Lung (tissue), 12 donors: ENCODE results near the gene C16orf54. TPM values are rescaled to one million over a fixed set of nuclear protein-coding genes. Genes with fewer than 3 reads are reported as not detected.
"Not testable (repeated sequence)": the region's sequence is repeated elsewhere in the genome, so short reads cannot be mapped to it uniquely, and the experiment has no call there.

Source experiments
- ATAC-seq: fragments of 200-7000 bp; cut with Tn5 transposase; one replicate; pipeline ENCODE4 v1.9.1; 2020; ENCODE audit warnings: moderate number of reproducible peaks; ENCODE audit not compliant: insufficient read depth, low FRiP score
- DNase-seq, 3 donors: peaks; one replicate each; pipeline ENCODE4 v3.0.0-alpha.2; 2013 to 2017
- H3K27ac ChIP-seq, 2 donors: one replicate each; pipeline ENCODE4 v1.5.1; 2013; ENCODE audit warnings: mild to moderate bottlenecking in 2 of 2, moderate library complexity in 2 of 2, control low read depth in 1 of 2, inconsistent platforms in 1 of 2, low read depth in 1 of 2, low read length in 1 of 2
- H3K27me3 ChIP-seq, 3 donors: one replicate each; pipeline ENCODE4 v1.5.1; 2013; ENCODE audit warnings: low read length in 2 of 3; ENCODE audit not compliant: control insufficient read depth in 3 of 3, insufficient read depth in 3 of 3
- H3K36me3 ChIP-seq, 4 donors: one replicate each; pipeline ENCODE4 v1.5.1; 2013; ENCODE audit warnings: low read length in 4 of 4, mild to moderate bottlenecking in 1 of 4, moderate library complexity in 1 of 4; ENCODE audit not compliant: control insufficient read depth in 4 of 4, insufficient read depth in 4 of 4
- H3K4me1 ChIP-seq, 5 donors: one replicate each; pipeline ENCODE4 v1.5.1; 2013; ENCODE audit warnings: low read length in 5 of 5, mild to moderate bottlenecking in 2 of 5, moderate library complexity in 1 of 5; ENCODE audit not compliant: control insufficient read depth in 5 of 5, insufficient read depth in 5 of 5
- H3K4me3 ChIP-seq: one replicate; pipeline ENCODE4 v1.5.1; 2013; ENCODE audit warnings: mild to moderate bottlenecking, control low read depth, moderate library complexity
- H3K9ac ChIP-seq, 2 donors: one replicate each; pipeline ENCODE4 v1.5.1; 2013; ENCODE audit warnings: low read length in 2 of 2, control low read depth in 1 of 2; ENCODE audit not compliant: insufficient read depth in 1 of 2
- H3K9me3 ChIP-seq, 4 donors: one replicate each; pipeline ENCODE4 v1.5.1; 2013; ENCODE audit warnings: low read length in 3 of 4, mild to moderate bottlenecking in 1 of 4, moderate library complexity in 1 of 4; ENCODE audit not compliant: control insufficient read depth in 4 of 4, insufficient read depth in 3 of 4
- WGBS, 2 donors: extraction: QIAGEN DNeasy Blood & Tissue Kit; methylation state at CpG; one replicate each; pipeline ENCODE4 v1.1.7; 2013; 5-methylcytosine and 5-hydroxymethylcytosine counted together
- polyA plus RNA-seq, 2 donors: library from polyadenylated mRNA; stranded (reverse); fragments of 200-250 nt; gene quantifications; one replicate each; pipeline ENCODE4 v1.2.1, GENCODE V29; 2013
- total RNA-seq, 2 donors: library from RNA; depleted of rRNA in 1 of 2; stranded (reverse); fragments of >200 nt in 1 of 2; gene quantifications; one replicate each; pipeline ENCODE4 v1.2.1, GENCODE V29; 2014 to 2021
- TF ChIP-seq, protein P1 (sequence below): IDR thresholded peaks from 2 replicates; pipeline ENCODE4 v1.5.1; 2012; ENCODE audit warnings: mild to moderate bottlenecking; ENCODE audit errors: control extremely low read depth, extremely low read depth
- donor health status: control.
- donor health status: control.
- donor health status: Bipolar disorder and iron deficiency.
- donor health status: healthy.
- donor health status: DM: yes; HTN: yes; CAD: no.

Gene C16orf54
- total and polyA plus RNA-seq, 4 donors: 2.8 to 9.1 (median 4.5) TPM

GRCh38 chr16:29777576-29778350, 32.0 kb upstream of the C16orf54 start, which contains the start of gene ZG16:
Gene ZG16 (plus strand): TSS chr16:29778256. CDS start chr16:29779267, 1,011 bp downstream.
- WGBS, 2 donors: 79 to 92% methylated on average over 10 of the region's 10 CpGs
- ATAC-seq: no peak

GRCh38 chr16:29775742-29776408, 30.1 kb upstream of the C16orf54 start:
- no peaks in the 10 kb centered on the region for H3K9me3 ChIP-seq
- 67 to 81% methylated on average over 4 of the region's 4 CpGs for WGBS, 2 donors
- no peak for DNase-seq
- H3K4me1 ChIP-seq: no peaks in the 10 kb centered on the region
- no peak for ATAC-seq
- no peak overlapping the region for H3K9ac ChIP-seq
- no peaks in the 10 kb centered on the region for H3K27me3 ChIP-seq
- TF ChIP-seq, protein P1, sequence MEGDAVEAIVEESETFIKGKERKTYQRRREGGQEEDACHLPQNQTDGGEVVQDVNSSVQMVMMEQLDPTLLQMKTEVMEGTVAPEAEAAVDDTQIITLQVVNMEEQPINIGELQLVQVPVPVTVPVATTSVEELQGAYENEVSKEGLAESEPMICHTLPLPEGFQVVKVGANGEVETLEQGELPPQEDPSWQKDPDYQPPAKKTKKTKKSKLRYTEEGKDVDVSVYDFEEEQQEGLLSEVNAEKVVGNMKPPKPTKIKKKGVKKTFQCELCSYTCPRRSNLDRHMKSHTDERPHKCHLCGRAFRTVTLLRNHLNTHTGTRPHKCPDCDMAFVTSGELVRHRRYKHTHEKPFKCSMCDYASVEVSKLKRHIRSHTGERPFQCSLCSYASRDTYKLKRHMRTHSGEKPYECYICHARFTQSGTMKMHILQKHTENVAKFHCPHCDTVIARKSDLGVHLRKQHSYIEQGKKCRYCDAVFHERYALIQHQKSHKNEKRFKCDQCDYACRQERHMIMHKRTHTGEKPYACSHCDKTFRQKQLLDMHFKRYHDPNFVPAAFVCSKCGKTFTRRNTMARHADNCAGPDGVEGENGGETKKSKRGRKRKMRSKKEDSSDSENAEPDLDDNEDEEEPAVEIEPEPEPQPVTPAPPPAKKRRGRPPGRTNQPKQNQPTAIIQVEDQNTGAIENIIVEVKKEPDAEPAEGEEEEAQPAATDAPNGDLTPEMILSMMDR: no peak
- H3K27ac ChIP-seq: no peak overlapping the region
- H3K4me3 ChIP-seq: no peak overlapping the region
- no peaks in the 10 kb centered on the region for H3K36me3 ChIP-seq

More at GRCh38 chr16:29777576-29778350, 32.0 kb upstream of the C16orf54 start, which contains the start of gene ZG16:
- H3K36me3 ChIP-seq: no peaks in the 10 kb centered on the region
- TF ChIP-seq, protein P1: no peak
- H3K4me1 ChIP-seq: no peaks in the 10 kb centered on the region
- no peaks in the 10 kb centered on the region for H3K27me3 ChIP-seq
- H3K27ac ChIP-seq: no peak within 1 kb of the TSS
- no peak for DNase-seq
- no peaks in the 10 kb centered on the region for H3K9me3 ChIP-seq
- H3K9ac ChIP-seq: no peak within 1 kb of the TSS
- H3K4me3 ChIP-seq: no peak within 1 kb of the TSS

GRCh38 chr16:29774730-29775129, 28.9 kb upstream of the C16orf54 start:
- H3K4me3 ChIP-seq: no peak overlapping the region
- ATAC-seq (no peak), DNase-seq (no peak)
- 87 to 92% methylated on average over 5 of the region's 5 CpGs for WGBS, 2 donors
- TF ChIP-seq, protein P1: no peak
- H3K9ac ChIP-seq: no peak overlapping the region
- H3K4me1 ChIP-seq: no peaks in the 10 kb centered on the region
- H3K36me3 ChIP-seq: no peaks in the 10 kb centered on the region
- H3K27ac ChIP-seq: no peak overlapping the region
- no peaks in the 10 kb centered on the region for H3K9me3 ChIP-seq
- H3K27me3 ChIP-seq: no peaks in the 10 kb centered on the region

DNA sequence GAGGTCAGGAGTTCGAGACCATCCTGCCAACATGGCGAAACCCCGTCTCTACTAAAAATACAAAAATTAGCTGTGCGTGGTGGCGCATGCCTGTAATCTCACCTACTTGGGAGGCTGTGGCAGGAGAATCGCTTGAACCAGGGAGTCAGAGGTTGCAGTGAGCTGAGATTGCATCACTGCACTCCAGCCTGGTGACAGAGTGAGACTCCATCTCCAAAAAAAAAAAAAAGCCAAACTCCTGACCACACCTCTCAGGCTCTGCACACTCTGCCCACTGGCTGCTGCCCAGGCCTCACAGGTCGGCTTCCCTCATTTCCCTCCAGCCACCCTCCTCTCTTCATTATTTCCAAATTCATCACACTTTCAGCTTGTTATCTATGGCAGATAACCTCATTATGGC, 26.5 kb upstream of the C16orf54 start:
- not testable (repeated sequence) for H3K27me3 ChIP-seq, H3K9ac ChIP-seq, H3K4me1 ChIP-seq, H3K27ac ChIP-seq, H3K36me3 ChIP-seq, H3K9me3 ChIP-seq, H3K4me3 ChIP-seq, ATAC-seq, DNase-seq
- 70 to 81% methylated on average over 7 of the region's 7 CpGs for WGBS, 2 donors
